T-helper 9 cell (primary cell): ENCODE results near the gene NDC80.

ENCODE experiments used
- DNase-seq: peaks from one replicate; pipeline ENCODE4 v3.0.0-alpha.2; 2020

Gene NDC80

GRCh38 chr18:2559249-2559648, 12.1 kb upstream of the NDC80 start:
- DNase-seq: no peak

- no peak for DNase-seq
Observed at GRCh38 chr18:2564373-2564772, 7.0 kb upstream of the NDC80 start.

GRCh38 chr18:2568129-2568528, 3.2 kb upstream of the NDC80 start:
- DNase-seq: no peak

GRCh38 chr18:2568605-2569004, 2.8 kb upstream of the NDC80 start:
- no peak for DNase-seq

GRCh38 chr18:2569338-2570207, 1.8 kb upstream of the NDC80 start:
- DNase-seq: no peak

- peak; percentile 54 for DNase-seq
Observed at GRCh38 chr18:2570772-2571199, 571 bp upstream of the NDC80 start.

GRCh38 chr18:2572171-2572569, 813 bp downstream of the NDC80 start:
- DNase-seq: no peak

GRCh38 chr18:2572892-2573291, 1.5 kb downstream of the NDC80 start:
- DNase-seq: no peak

GRCh38 chr18:2573408-2573807, 2.1 kb downstream of the NDC80 start:
- no peak for DNase-seq

- DNase-seq: no peak
Observed at GRCh38 chr18:2587788-2588187, 16.4 kb downstream of the NDC80 start.

GRCh38 chr18:2588666-2589344, 17.4 kb downstream of the NDC80 start:
- DNase-seq: no peak

- DNase-seq: no peak
Observed at GRCh38 chr18:2589345-2590068, 18.1 kb downstream of the NDC80 start.

- DNase-seq: no peak
Observed at GRCh38 chr18:2590303-2590702, 18.9 kb downstream of the NDC80 start.

GRCh38 chr18:2597639-2598038, 26.3 kb downstream of the NDC80 start:
- no peak for DNase-seq

- DNase-seq: no peak
Observed at GRCh38 chr18:2602844-2603243, 31.5 kb downstream of the NDC80 start.

- DNase-seq: no peak
Observed at GRCh38 chr18:2606335-2606734, 35.0 kb downstream of the NDC80 start.

GRCh38 chr18:2609604-2610003, 38.2 kb downstream of the NDC80 start:
- no peak for DNase-seq

- no peak for DNase-seq
Observed at GRCh38 chr18:2610549-2610948, 39.2 kb downstream of the NDC80 start.

- no peak for DNase-seq
Observed at GRCh38 chr18:2612996-2613395, 41.6 kb downstream of the NDC80 start.

GRCh38 chr18:2617401-2617998, 46.1 kb downstream of the NDC80 start:
- no peak for DNase-seq

GRCh38 chr18:2618009-2618408, 46.7 kb downstream of the NDC80 start:
- DNase-seq: no peak

- no peak for DNase-seq
Observed at GRCh38 chr18:2625217-2625616, 53.9 kb downstream of the NDC80 start.

GRCh38 chr18:2627821-2628276, 56.5 kb downstream of the NDC80 start:
- no peak for DNase-seq
